SK-N-SH (cell line): ENCODE measurements around the gene RHBDL1.

Experiments
- CHD2 ChIP-seq: fragments of 150-350 bp; IDR thresholded peaks from 2 replicates; pipeline ENCODE4 v1.6.1; 2018; ENCODE audit warnings: low read length; ENCODE audit not compliant: partially characterized antibody
- ELF1 ChIP-seq: IDR thresholded peaks from 2 replicates; pipeline ENCODE4 v1.4.0; 2012
- EP300 ChIP-seq, 2 experiments: IDR thresholded peaks; 2 replicates each; pipeline versions ENCODE4 v1.4.0 to v1.6.1; 2012; ENCODE audit warnings: borderline replicate concordance in 1 of 2, low read depth in 1 of 2, low read length in 1 of 2
- EZH2phosphoT487 ChIP-seq: fragments of 200-600 bp; sonication (generic); IDR thresholded peaks from 2 replicates; pipeline ENCODE4 v1.6.1; 2017; ENCODE audit warnings: low read depth, mixed run types, mild to moderate bottlenecking, antibody characterized with exemption, moderate library complexity, borderline replicate concordance
- GABPA ChIP-seq: IDR thresholded peaks from 2 replicates; pipeline ENCODE4 v1.4.0; 2012; ENCODE audit warnings: low read depth, mild to moderate bottlenecking
- JUND ChIP-seq: IDR thresholded peaks from 2 replicates; pipeline ENCODE4 v1.4.0; 2012
- POLR2AphosphoS5 ChIP-seq: IDR thresholded peaks from 2 replicates; pipeline ENCODE4 v1.6.1; 2012; ENCODE audit warnings: low read depth, low read length
- TAF1 ChIP-seq: IDR thresholded peaks from 2 replicates; pipeline ENCODE4 v1.6.1; 2012; ENCODE audit warnings: low read depth, mild to moderate bottlenecking, low read length, moderate library complexity, borderline replicate concordance
- TF ChIP-seq, protein P1 (sequence below): fragments of 200-600 bp; sonication (generic); IDR thresholded peaks from 2 replicates; pipeline ENCODE4 v1.6.1; 2017; ENCODE audit warnings: antibody characterized with exemption, mild to moderate bottlenecking, moderate library complexity
- TF ChIP-seq, protein P2 (sequence below): IDR thresholded peaks from 2 replicates; pipeline ENCODE4 v1.4.0; 2012; ENCODE audit warnings: low read depth
- TF ChIP-seq, protein P3 (sequence below): IDR thresholded peaks from 2 replicates; pipeline ENCODE4 v1.6.1; 2012; ENCODE audit warnings: mild to moderate bottlenecking, low read depth, low read length, moderate library complexity

DNA sequence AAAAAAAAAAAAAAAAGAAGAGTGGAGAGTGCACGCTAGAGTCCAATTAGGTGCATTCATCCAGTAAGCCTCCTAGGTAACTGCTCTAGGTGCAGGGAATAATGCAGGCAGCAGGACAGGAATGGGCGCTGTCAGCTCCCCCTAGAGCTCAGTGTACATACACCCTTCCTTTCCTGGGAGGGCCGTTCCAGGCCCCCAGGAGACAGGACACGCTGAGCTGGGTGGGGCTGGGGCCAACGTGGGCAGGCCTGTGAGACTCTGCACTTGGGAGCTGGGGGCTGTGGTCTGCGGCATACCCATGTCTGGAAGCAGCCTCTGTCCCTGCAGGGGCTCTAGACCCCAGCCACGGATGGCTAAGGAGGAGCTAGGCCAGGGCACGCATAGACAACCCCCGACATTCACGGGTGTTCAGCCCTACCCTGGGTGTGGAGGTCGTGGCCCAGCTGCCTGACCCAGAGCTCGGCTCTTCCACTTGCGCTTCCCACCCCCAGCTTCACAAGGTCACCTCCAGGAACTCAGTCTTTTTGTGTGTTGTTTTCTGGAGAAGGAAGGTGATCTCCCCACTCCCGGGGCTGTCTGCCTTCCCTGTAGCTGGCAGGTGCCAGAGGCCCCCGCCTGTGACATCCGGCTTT, 44.5 kb downstream of the RHBDL1 start:
- TF ChIP-seq CHD2 (no peak), GABPA (no peak), JUND (peak; percentile 2; the same call in 1 of the 2 replicates), TAF1 (no peak), POLR2AphosphoS5 (no peak), ELF1 (no peak; the same call in 1 of the 2 replicates), EZH2phosphoT487 (no peak), EP300 (IDR thresholded peaks at IDR 0.05; ENCODE audit: borderline replicate concordance in 1 of 2, low read depth in 1 of 2, low read length in 1 of 2) (no peak)
- TF ChIP-seq, protein P1, sequence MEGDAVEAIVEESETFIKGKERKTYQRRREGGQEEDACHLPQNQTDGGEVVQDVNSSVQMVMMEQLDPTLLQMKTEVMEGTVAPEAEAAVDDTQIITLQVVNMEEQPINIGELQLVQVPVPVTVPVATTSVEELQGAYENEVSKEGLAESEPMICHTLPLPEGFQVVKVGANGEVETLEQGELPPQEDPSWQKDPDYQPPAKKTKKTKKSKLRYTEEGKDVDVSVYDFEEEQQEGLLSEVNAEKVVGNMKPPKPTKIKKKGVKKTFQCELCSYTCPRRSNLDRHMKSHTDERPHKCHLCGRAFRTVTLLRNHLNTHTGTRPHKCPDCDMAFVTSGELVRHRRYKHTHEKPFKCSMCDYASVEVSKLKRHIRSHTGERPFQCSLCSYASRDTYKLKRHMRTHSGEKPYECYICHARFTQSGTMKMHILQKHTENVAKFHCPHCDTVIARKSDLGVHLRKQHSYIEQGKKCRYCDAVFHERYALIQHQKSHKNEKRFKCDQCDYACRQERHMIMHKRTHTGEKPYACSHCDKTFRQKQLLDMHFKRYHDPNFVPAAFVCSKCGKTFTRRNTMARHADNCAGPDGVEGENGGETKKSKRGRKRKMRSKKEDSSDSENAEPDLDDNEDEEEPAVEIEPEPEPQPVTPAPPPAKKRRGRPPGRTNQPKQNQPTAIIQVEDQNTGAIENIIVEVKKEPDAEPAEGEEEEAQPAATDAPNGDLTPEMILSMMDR: peak; percentile 38
- TF ChIP-seq, protein P2, sequence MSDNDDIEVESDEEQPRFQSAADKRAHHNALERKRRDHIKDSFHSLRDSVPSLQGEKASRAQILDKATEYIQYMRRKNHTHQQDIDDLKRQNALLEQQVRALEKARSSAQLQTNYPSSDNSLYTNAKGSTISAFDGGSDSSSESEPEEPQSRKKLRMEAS: no peak
- TF ChIP-seq, protein P3, sequence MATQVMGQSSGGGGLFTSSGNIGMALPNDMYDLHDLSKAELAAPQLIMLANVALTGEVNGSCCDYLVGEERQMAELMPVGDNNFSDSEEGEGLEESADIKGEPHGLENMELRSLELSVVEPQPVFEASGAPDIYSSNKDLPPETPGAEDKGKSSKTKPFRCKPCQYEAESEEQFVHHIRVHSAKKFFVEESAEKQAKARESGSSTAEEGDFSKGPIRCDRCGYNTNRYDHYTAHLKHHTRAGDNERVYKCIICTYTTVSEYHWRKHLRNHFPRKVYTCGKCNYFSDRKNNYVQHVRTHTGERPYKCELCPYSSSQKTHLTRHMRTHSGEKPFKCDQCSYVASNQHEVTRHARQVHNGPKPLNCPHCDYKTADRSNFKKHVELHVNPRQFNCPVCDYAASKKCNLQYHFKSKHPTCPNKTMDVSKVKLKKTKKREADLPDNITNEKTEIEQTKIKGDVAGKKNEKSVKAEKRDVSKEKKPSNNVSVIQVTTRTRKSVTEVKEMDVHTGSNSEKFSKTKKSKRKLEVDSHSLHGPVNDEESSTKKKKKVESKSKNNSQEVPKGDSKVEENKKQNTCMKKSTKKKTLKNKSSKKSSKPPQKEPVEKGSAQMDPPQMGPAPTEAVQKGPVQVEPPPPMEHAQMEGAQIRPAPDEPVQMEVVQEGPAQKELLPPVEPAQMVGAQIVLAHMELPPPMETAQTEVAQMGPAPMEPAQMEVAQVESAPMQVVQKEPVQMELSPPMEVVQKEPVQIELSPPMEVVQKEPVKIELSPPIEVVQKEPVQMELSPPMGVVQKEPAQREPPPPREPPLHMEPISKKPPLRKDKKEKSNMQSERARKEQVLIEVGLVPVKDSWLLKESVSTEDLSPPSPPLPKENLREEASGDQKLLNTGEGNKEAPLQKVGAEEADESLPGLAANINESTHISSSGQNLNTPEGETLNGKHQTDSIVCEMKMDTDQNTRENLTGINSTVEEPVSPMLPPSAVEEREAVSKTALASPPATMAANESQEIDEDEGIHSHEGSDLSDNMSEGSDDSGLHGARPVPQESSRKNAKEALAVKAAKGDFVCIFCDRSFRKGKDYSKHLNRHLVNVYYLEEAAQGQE: no peak
